ENCODE results near the gene GCDH.

GRCh38 chr19:12899891-12900518 lies 9.0 kb downstream of the GCDH start:
- TF ChIP-seq POLR2A (IDR thresholded peaks at IDR 0.05), result no peak
- TF ChIP-seq, protein P1, sequence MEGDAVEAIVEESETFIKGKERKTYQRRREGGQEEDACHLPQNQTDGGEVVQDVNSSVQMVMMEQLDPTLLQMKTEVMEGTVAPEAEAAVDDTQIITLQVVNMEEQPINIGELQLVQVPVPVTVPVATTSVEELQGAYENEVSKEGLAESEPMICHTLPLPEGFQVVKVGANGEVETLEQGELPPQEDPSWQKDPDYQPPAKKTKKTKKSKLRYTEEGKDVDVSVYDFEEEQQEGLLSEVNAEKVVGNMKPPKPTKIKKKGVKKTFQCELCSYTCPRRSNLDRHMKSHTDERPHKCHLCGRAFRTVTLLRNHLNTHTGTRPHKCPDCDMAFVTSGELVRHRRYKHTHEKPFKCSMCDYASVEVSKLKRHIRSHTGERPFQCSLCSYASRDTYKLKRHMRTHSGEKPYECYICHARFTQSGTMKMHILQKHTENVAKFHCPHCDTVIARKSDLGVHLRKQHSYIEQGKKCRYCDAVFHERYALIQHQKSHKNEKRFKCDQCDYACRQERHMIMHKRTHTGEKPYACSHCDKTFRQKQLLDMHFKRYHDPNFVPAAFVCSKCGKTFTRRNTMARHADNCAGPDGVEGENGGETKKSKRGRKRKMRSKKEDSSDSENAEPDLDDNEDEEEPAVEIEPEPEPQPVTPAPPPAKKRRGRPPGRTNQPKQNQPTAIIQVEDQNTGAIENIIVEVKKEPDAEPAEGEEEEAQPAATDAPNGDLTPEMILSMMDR (IDR thresholded peaks at IDR 0.05), result no peak
